ENCODE measurements around the gene STIMATE.

Gene STIMATE

DNA sequence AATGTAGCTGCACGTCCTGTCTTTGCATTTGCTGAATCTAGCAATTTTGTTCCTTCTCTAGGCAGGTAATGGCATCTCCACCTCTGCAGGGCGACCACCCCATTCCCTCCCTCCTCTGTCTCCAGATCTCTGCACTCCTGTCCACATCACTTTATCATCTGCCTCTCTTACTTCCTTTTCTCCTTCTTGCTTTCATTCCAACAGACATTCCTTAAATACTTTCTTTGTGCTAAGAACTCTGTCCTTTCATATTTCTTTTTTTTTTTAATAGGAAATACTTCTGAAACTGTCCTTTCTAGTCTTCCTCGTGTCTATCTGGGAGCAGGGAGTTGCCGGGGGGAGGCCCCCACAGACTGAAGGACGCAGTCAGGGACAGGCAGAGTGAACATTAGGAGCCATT is 95.5 kb downstream of the STIMATE start:
- no peak overlapping the region for H3K4me3 ChIP-seq (ENCODE audit: low read length)
- H3K27me3 ChIP-seq (ENCODE audit: control insufficient read depth, insufficient read depth, low read length), result no peaks in the 10 kb centered on the region
- no peak overlapping the region for H3K9ac ChIP-seq (ENCODE audit: low read length)
- H3K4me1 ChIP-seq (ENCODE audit: control insufficient read depth, insufficient read depth, low read length), result no peaks in the 10 kb centered on the region
- no peaks in the 10 kb centered on the region for H3K36me3 ChIP-seq (ENCODE audit: control insufficient read depth, insufficient read depth, low read length)
- no peaks in the 10 kb centered on the region for H3K9me3 ChIP-seq (ENCODE audit: control insufficient read depth, low read length)

DNA sequence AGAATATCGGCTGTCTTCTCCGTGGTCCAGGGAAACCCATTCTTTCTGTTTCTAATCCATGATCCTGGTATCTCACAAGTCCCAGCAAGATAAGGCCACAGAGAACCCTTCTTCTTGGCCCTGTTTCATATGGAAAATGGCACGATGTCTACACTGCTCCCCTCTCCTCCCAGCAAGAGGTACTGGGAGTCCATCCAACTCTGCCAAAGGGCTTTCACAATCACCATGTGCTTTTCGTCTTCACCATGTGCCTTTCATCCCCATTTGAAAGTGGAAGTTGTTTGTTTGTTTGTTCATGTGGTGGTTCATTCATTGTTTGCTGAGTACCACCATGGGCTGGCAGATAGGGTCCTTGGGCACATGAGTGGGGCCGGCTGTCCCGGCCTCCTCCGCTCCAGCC is 97.3 kb downstream of the STIMATE start:
- H3K27me3 ChIP-seq (ENCODE audit: control insufficient read depth, insufficient read depth, low read length), result no peaks in the 10 kb centered on the region
- no peaks in the 10 kb centered on the region for H3K9me3 ChIP-seq (ENCODE audit: control insufficient read depth, low read length)
- H3K4me3 ChIP-seq (ENCODE audit: low read length), result no peak overlapping the region
- H3K36me3 ChIP-seq (ENCODE audit: control insufficient read depth, insufficient read depth, low read length), result no peaks in the 10 kb centered on the region
- no peak overlapping the region for H3K9ac ChIP-seq (ENCODE audit: low read length)
- H3K4me1 ChIP-seq (ENCODE audit: control insufficient read depth, insufficient read depth, low read length), result no peaks in the 10 kb centered on the region

DNA sequence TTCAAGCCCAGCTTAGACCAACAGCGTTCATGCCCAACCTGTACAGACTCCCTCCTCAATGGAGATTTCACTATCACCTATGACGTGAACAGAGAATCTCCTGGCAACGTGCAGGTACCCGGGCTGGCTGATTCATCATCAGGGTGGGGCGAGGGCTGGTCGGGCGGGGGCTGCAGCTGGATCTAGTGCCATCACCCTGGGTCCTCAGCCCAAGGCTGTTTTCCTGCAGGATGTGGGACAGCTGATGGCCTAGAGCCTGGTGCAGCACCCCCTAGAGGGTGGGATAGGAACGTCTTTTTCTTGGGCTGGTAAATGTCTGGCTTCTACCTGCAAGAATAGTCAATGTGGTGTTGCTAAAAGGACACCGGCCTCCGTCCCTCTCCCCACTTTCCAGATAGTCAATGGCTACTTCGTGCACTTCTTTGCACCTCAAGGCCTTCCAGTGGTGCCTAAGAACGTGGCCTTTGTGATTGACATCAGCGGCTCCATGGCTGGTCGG is 98.3 kb downstream of the STIMATE start:
- Histone ChIP-seq H3K4me3 (ENCODE audit: low read length) (no peak overlapping the region), H3K36me3 (ENCODE audit: control insufficient read depth, insufficient read depth, low read length) (no peaks in the 10 kb centered on the region), H3K9ac (ENCODE audit: low read length) (no peak overlapping the region)

DNA sequence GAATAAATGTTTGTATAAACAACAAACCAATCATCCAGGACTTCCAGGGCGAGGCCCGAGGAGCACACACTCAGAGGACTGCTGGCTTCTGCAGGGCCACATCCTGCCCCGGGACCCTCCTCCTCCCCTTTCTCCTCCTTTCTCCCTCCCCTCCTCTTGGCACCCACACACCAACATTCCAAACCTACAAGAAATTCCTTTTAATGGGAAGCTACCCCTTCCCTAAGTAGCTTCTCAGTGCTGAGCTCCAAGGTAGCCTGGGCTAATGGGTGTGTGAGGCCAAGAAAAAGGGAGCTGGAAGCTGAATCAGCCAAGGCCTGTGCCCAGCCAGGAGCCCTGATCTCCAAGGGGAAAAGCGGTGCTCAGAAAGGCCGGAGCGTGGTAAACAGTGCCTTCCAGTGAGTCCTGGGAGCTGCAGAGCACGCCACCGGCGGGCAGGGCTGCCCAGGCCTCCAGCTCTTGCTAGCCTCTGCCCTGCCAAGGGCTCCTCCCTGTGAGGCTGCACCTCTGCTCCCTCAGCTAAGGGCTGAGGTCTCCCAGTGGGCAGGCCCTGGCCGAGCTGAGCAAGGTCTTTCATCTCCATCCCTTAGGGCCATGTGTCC is 98.9 kb downstream of the STIMATE start:
- Histone ChIP-seq H3K27me3 (ENCODE audit: control insufficient read depth, insufficient read depth, low read length) (no peaks in the 10 kb centered on the region), H3K36me3 (ENCODE audit: control insufficient read depth, insufficient read depth, low read length) (no peaks in the 10 kb centered on the region), H3K4me3 (ENCODE audit: low read length) (no peak overlapping the region), H3K4me1 (ENCODE audit: control insufficient read depth, insufficient read depth, low read length) (no peaks in the 10 kb centered on the region), H3K9me3 (ENCODE audit: control insufficient read depth, low read length) (no peaks in the 10 kb centered on the region), H3K9ac (ENCODE audit: low read length) (no peak overlapping the region)

More for the DNA sequence above, 98.3 kb downstream of the STIMATE start:
- Histone ChIP-seq H3K9me3 (ENCODE audit: control insufficient read depth, low read length) (no peaks in the 10 kb centered on the region), H3K4me1 (ENCODE audit: control insufficient read depth, insufficient read depth, low read length) (no peaks in the 10 kb centered on the region), H3K27me3 (ENCODE audit: control insufficient read depth, insufficient read depth, low read length) (no peaks in the 10 kb centered on the region)

- Histone ChIP-seq H3K9me3 (ENCODE audit: control insufficient read depth, low read length) (no peaks in the 10 kb centered on the region), H3K36me3 (ENCODE audit: control insufficient read depth, insufficient read depth, low read length) (no peaks in the 10 kb centered on the region), H3K4me1 (ENCODE audit: control insufficient read depth, insufficient read depth, low read length) (no peaks in the 10 kb centered on the region), H3K4me3 (ENCODE audit: low read length) (no peak overlapping the region), H3K9ac (ENCODE audit: low read length) (no peak overlapping the region), H3K27me3 (ENCODE audit: control insufficient read depth, insufficient read depth, low read length) (no peaks in the 10 kb centered on the region)
Observed at GRCh38 chr3:52796411-52796810, 100.9 kb downstream of the STIMATE start.

DNA sequence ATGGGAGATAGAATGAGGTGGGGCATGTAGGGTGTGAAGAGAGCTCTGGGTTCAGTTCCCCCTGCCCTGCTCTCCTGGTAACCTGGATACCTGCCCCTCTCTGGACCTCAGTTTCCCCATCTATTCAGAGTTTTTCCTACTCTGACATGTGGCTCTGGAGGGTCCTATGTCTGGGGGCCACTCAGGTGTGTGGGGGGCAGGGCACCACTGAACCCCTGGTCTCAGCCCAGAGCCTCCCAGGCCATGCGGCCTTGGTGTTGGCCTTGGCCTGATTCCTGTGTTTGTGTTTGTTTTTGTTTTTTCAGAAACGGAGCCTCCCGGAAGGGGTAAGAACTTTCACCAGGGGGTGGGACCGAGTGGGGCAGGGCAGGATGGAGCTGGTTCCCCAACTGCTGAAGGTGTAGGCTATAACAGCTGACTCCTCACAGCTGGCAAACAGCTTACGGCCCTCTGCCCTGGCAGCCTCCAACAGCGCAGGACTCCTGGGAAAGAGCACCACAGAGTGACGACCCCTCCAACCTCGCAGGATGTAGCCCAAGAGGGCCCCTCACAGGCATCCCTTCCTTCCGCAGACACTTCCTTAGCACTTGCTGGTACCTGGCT is 101.9 kb downstream of the STIMATE start:
- Histone ChIP-seq H3K9ac (ENCODE audit: low read length) (no peak overlapping the region), H3K9me3 (ENCODE audit: control insufficient read depth, low read length) (no peaks in the 10 kb centered on the region), H3K4me3 (ENCODE audit: low read length) (no peak overlapping the region), H3K4me1 (ENCODE audit: control insufficient read depth, insufficient read depth, low read length) (no peaks in the 10 kb centered on the region), H3K36me3 (ENCODE audit: control insufficient read depth, insufficient read depth, low read length) (no peaks in the 10 kb centered on the region), H3K27me3 (ENCODE audit: control insufficient read depth, insufficient read depth, low read length) (no peaks in the 10 kb centered on the region)

- H3K4me1 ChIP-seq (ENCODE audit: control insufficient read depth, insufficient read depth, low read length), result no peaks in the 10 kb centered on the region
- no peaks in the 10 kb centered on the region for H3K9me3 ChIP-seq (ENCODE audit: control insufficient read depth, low read length)
- H3K9ac ChIP-seq (ENCODE audit: low read length), result no peak within 1 kb of the TSS
- H3K36me3 ChIP-seq (ENCODE audit: control insufficient read depth, insufficient read depth, low read length), result no peaks in the 10 kb centered on the region
- no peaks in the 10 kb centered on the region for H3K27me3 ChIP-seq (ENCODE audit: control insufficient read depth, insufficient read depth, low read length)
- no peak within 1 kb of the TSS for H3K4me3 ChIP-seq (ENCODE audit: low read length)
Observed at GRCh38 chr3:52794612-52795099, 102.7 kb downstream of the STIMATE start, which contains the start of gene ITIH3. Gene ITIH3, plus strand, starts transcription at chr3:52794796. Its CDS starts 8 bp downstream, at chr3:52794804.

- H3K27me3 ChIP-seq (ENCODE audit: control insufficient read depth, insufficient read depth, low read length), result no peaks in the 10 kb centered on the region
- no peaks in the 10 kb centered on the region for H3K4me1 ChIP-seq (ENCODE audit: control insufficient read depth, insufficient read depth, low read length)
- H3K4me3 ChIP-seq (ENCODE audit: low read length), result no peak overlapping the region
- no peaks in the 10 kb centered on the region for H3K9me3 ChIP-seq (ENCODE audit: control insufficient read depth, low read length)
- H3K9ac ChIP-seq (ENCODE audit: low read length), result no peak overlapping the region
- no peaks in the 10 kb centered on the region for H3K36me3 ChIP-seq (ENCODE audit: control insufficient read depth, insufficient read depth, low read length)
Observed at GRCh38 chr3:52793702-52794611, 103.4 kb downstream of the STIMATE start.

- no peak overlapping the region for H3K9ac ChIP-seq (ENCODE audit: low read length)
- no peaks in the 10 kb centered on the region for H3K4me1 ChIP-seq (ENCODE audit: control insufficient read depth, insufficient read depth, low read length)
- no peaks in the 10 kb centered on the region for H3K27me3 ChIP-seq (ENCODE audit: control insufficient read depth, insufficient read depth, low read length)
Observed at GRCh38 chr3:52792961-52793695, 104.2 kb downstream of the STIMATE start.

DNA sequence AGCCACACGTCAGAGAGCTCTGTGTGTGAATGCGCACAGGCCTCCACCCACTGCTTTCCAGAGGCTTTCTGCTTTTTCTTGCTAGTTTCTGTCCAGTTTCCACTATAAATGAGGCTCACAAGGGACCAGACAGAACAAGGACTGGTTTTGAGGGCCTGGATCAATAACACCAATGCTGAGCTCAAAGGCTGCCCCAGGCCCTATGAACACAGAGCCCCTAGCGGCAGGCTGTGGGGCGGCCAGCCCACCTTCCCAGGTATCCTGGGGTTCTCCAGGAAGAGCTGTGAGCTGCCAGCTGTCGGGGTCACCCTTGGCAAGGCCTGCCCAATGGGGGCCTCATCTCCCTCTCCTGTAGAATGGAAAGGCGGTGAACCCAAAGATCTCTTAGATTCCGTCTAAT is 104.9 kb downstream of the STIMATE start:
- no peak overlapping the region for H3K4me3 ChIP-seq (ENCODE audit: low read length)
- no peak overlapping the region for H3K9ac ChIP-seq (ENCODE audit: low read length)
- H3K4me1 ChIP-seq (ENCODE audit: control insufficient read depth, insufficient read depth, low read length), result no peaks in the 10 kb centered on the region
- H3K9me3 ChIP-seq (ENCODE audit: control insufficient read depth, low read length), result no peaks in the 10 kb centered on the region
- no peaks in the 10 kb centered on the region for H3K27me3 ChIP-seq (ENCODE audit: control insufficient read depth, insufficient read depth, low read length)
- no peaks in the 10 kb centered on the region for H3K36me3 ChIP-seq (ENCODE audit: control insufficient read depth, insufficient read depth, low read length)

More at GRCh38 chr3:52792961-52793695, 104.2 kb downstream of the STIMATE start:
- no peaks in the 10 kb centered on the region for H3K9me3 ChIP-seq (ENCODE audit: control insufficient read depth, low read length)
- no peak overlapping the region for H3K4me3 ChIP-seq (ENCODE audit: low read length)
- no peaks in the 10 kb centered on the region for H3K36me3 ChIP-seq (ENCODE audit: control insufficient read depth, insufficient read depth, low read length)

- H3K36me3 ChIP-seq (ENCODE audit: control insufficient read depth, insufficient read depth, low read length), result no peaks in the 10 kb centered on the region
- no peaks in the 10 kb centered on the region for H3K9me3 ChIP-seq (ENCODE audit: control insufficient read depth, low read length)
- no peak overlapping the region for H3K9ac ChIP-seq (ENCODE audit: low read length)
- H3K27me3 ChIP-seq (ENCODE audit: control insufficient read depth, insufficient read depth, low read length), result no peaks in the 10 kb centered on the region
- no peak overlapping the region for H3K4me3 ChIP-seq (ENCODE audit: low read length)
- no peaks in the 10 kb centered on the region for H3K4me1 ChIP-seq (ENCODE audit: control insufficient read depth, insufficient read depth, low read length)
Observed at GRCh38 chr3:52791928-52792327, 105.4 kb downstream of the STIMATE start.

Measured in mucosa of stomach (tissue), 1 donor.